Measurements from ENCODE around the gene ZNF695. TPM values are rescaled to one million over a fixed set of nuclear protein-coding genes. Genes with fewer than 3 reads are reported as not detected.

Gene ZNF695
- total RNA-seq, 4 donors from 2014 or later = 0.70 TPM; not detected in 3

GRCh38 chr1:246988316-246988715 lies 19.5 kb downstream of the ZNF695 start:
- no peak for DNase-seq (ENCODE audit: low spot score in 2 of 2)
- Histone ChIP-seq H3K9me3 (peaks cover 60% of the 10 kb centered on the region), H3K36me3 (no peaks in the 10 kb centered on the region), H3K4me1 (no peaks in the 10 kb centered on the region), H3K4me3 (no peak overlapping the region), H3K27ac (no peak overlapping the region), H3K27me3 (no peaks in the 10 kb centered on the region)
- TF ChIP-seq POLR2A (IDR thresholded peaks at IDR 0.05) = no peak
- TF ChIP-seq EP300 (IDR thresholded peaks at IDR 0.05) = no peak
- no peak for TF ChIP-seq CTCF (IDR thresholded peaks at IDR 0.05)
- WGBS = 96% methylated on average over 4 of the region's 4 CpGs

GRCh38 chr1:246987083-246987690 lies 20.7 kb downstream of the ZNF695 start:
- Histone ChIP-seq H3K27ac (no peak overlapping the region), H3K4me1 (no peaks in the 10 kb centered on the region), H3K27me3 (no peaks in the 10 kb centered on the region), H3K9me3 (peaks cover 61% of the 10 kb centered on the region), H3K4me3 (no peak overlapping the region), H3K36me3 (no peaks in the 10 kb centered on the region)
- WGBS = 97% methylated on average over 1 of the region's 1 CpG
- no peak for TF ChIP-seq EP300 (IDR thresholded peaks at IDR 0.05)
- TF ChIP-seq POLR2AphosphoS5 (IDR thresholded peaks at IDR 0.05) = no peak
- no peak for TF ChIP-seq CTCF (IDR thresholded peaks at IDR 0.05)
- no peak for TF ChIP-seq POLR2A (IDR thresholded peaks at IDR 0.05)
- DNase-seq (ENCODE audit: low spot score in 2 of 2) = no peak

GRCh38 chr1:246978785-246979184 lies 29.1 kb downstream of the ZNF695 start:
- peaks cover 28% of the 10 kb centered on the region for H3K9me3 ChIP-seq
- 98% methylated on average over 6 of the region's 6 CpGs for WGBS
- H3K27me3 ChIP-seq = no peaks in the 10 kb centered on the region
- no peaks in the 10 kb centered on the region for H3K4me1 ChIP-seq
- H3K4me3 ChIP-seq = no peak overlapping the region
- H3K36me3 ChIP-seq = no peaks in the 10 kb centered on the region
- DNase-seq (ENCODE audit: low spot score in 2 of 2) = no peak
- TF ChIP-seq EP300 (IDR thresholded peaks at IDR 0.05) (no peak), POLR2AphosphoS5 (IDR thresholded peaks at IDR 0.05) (no peak), CTCF (IDR thresholded peaks at IDR 0.05) (no peak), POLR2A (IDR thresholded peaks at IDR 0.05) (no peak)
- H3K27ac ChIP-seq = no peak overlapping the region

GRCh38 chr1:246978281-246978680 lies 29.6 kb downstream of the ZNF695 start:
- Histone ChIP-seq H3K36me3 (no peaks in the 10 kb centered on the region), H3K27ac (no peak overlapping the region), H3K4me1 (no peaks in the 10 kb centered on the region), H3K4me3 (no peak overlapping the region), H3K9me3 (peaks cover 23% of the 10 kb centered on the region), H3K27me3 (no peaks in the 10 kb centered on the region)
- WGBS = 92% methylated on average over 2 of the region's 2 CpGs
- DNase-seq (ENCODE audit: low spot score in 2 of 2) = no peak
- no peak for TF ChIP-seq POLR2A (IDR thresholded peaks at IDR 0.05)
- TF ChIP-seq CTCF (IDR thresholded peaks at IDR 0.05) = no peak
- no peak for TF ChIP-seq POLR2AphosphoS5 (IDR thresholded peaks at IDR 0.05)
- no peak for TF ChIP-seq EP300 (IDR thresholded peaks at IDR 0.05)

- peaks cover 6% of the 10 kb centered on the region for H3K9me3 ChIP-seq
- H3K27ac ChIP-seq = no peak overlapping the region
- no peak overlapping the region for H3K4me3 ChIP-seq
- WGBS = 99% methylated on average over 7 of the region's 7 CpGs
- no peaks in the 10 kb centered on the region for H3K4me1 ChIP-seq
- TF ChIP-seq POLR2AphosphoS5 (IDR thresholded peaks at IDR 0.05) (no peak), CTCF (IDR thresholded peaks at IDR 0.05) (no peak), POLR2A (IDR thresholded peaks at IDR 0.05) (no peak), EP300 (IDR thresholded peaks at IDR 0.05) (no peak)
- DNase-seq (ENCODE audit: low spot score in 2 of 2) = no peak
- H3K27me3 ChIP-seq = no peaks in the 10 kb centered on the region
- H3K36me3 ChIP-seq = no peaks in the 10 kb centered on the region
Measured at GRCh38 chr1:246971969-246972368, 35.9 kb downstream of the ZNF695 start.
